Bronchial smooth muscle cell (primary cell): ENCODE data around the gene CLEC1A. TPM values are rescaled to one million over a fixed set of nuclear protein-coding genes. Genes with fewer than 3 reads are reported as not detected.

Experiments used
- total RNA-seq: library from RNA; depleted of rRNA; stranded (reverse); fragments of >200 nt; gene quantifications from 2 replicates; pipeline ENCODE4 v1.2.1, GENCODE V29; 2014

The CLEC1A gene
- not detected in 2 replicates for total RNA-seq

GRCh38 chr12:10098791-10099190 is at the start of gene CLEC1A:
TSS of gene CLEC1A (minus strand) at chr12:10098985. CDS start at chr12:10098922, 63 bp downstream.

GRCh38 chr12:10130042-10130441 is 31.3 kb upstream of the CLEC1A start, which contains the start of gene CLEC7A:
TSS of gene CLEC7A (minus strand) at chr12:10130199. CDS start at chr12:10130082, 117 bp downstream.

GRCh38 chr12:10030446-10030845 is 68.3 kb downstream of the CLEC1A start, which contains the start of gene CLEC9A:
TSS of gene CLEC9A (plus strand) at chr12:10030682. CDS start at chr12:10052688, 22,006 bp downstream.

Other genes with a start within 250 kb of the CLEC1A start
- 5.4 and 20.8 TPM in 2 replicates for gene CLEC2B, start 229.6 kb downstream of the CLEC1A start, total RNA-seq
- gene KLRF2, start 217.5 kb downstream of the CLEC1A start, total RNA-seq, result not detected in 2 replicates
- gene CLEC2A, start 166.6 kb downstream of the CLEC1A start, total RNA-seq, result not detected in 2 replicates
- not detected in 2 replicates for gene CLEC12A, start 127.6 kb downstream of the CLEC1A start, total RNA-seq
- not detected in 2 replicates for gene CLEC1B, start 99.9 kb downstream of the CLEC1A start, total RNA-seq
- not detected in 2 replicates for gene CLEC12B, start 88.4 kb downstream of the CLEC1A start, total RNA-seq
- gene CLEC9A, start 68.3 kb downstream of the CLEC1A start, total RNA-seq, result not detected in 2 replicates
- not detected in 2 replicates for gene CLEC7A, start 31.2 kb upstream of the CLEC1A start, total RNA-seq
- 0.16 TPM in 1 of 2 replicates, not detected in the other for gene OLR1, start 73.1 kb upstream of the CLEC1A start, total RNA-seq
- not detected in 2 replicates for gene TMEM52B, start 80.0 kb upstream of the CLEC1A start, total RNA-seq
- 89.4 and 103 TPM in 2 replicates for gene GABARAPL1, start 113.9 kb upstream of the CLEC1A start, total RNA-seq
- 0.09 and 0.16 TPM in 2 replicates for gene KLRD1, start 208.9 kb upstream of the CLEC1A start, total RNA-seq